ENCODE data around the gene GPR42.

GRCh38 chr19:35357867-35358573 is 12.8 kb upstream of the GPR42 start, which contains the start of gene FFAR3:
- no peak for TF ChIP-seq CTCF (IDR thresholded peaks at IDR 0.05)
- TF ChIP-seq POLR2A (IDR thresholded peaks at IDR 0.05) = no peak

All from Peyer's patch (tissue), 4 donors.